GM18951 (cell line): ENCODE measurements around the gene SMYD3.

Source experiments
- POLR2A ChIP-seq: IDR thresholded peaks from 4 replicates; pipeline ENCODE4 v1.6.1; 2011; ENCODE audit warnings: mild to moderate bottlenecking; ENCODE audit not compliant: insufficient read length, insufficient read depth; ENCODE audit errors: extremely low read depth
- in situ Hi-C: fragments of 300-500 bp; cut with MboI; formaldehyde crosslinking; loops from one replicate; pipeline ENCODE4 v1.12.0; 2022; ENCODE audit warnings: low sequenced_read_pairs, mixed read lengths, inconsistent platforms; ENCODE audit not compliant: unreplicated experiment

The SMYD3 gene

DNA sequence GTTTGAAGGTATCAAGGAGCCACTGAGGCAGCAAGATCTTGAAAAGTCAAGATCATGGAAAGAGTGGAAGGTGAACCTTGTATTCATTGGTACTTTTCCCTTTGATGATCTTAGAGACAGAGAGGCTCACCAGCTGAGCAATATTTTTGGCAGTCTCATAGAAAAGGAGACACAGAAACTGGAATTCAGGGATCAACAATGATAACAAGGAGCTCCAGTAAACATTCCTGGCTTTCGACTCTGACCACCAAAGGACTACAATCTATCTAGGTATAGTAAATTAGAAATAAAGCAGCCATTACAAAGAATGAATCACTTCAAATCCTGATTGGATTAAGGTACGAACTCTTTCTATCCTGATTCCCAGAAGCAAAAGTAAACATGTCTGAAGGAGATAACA, 736.9 kb downstream of the SMYD3 start:
- in situ Hi-C loops = no loop called here
- no peak for TF ChIP-seq POLR2A

DNA sequence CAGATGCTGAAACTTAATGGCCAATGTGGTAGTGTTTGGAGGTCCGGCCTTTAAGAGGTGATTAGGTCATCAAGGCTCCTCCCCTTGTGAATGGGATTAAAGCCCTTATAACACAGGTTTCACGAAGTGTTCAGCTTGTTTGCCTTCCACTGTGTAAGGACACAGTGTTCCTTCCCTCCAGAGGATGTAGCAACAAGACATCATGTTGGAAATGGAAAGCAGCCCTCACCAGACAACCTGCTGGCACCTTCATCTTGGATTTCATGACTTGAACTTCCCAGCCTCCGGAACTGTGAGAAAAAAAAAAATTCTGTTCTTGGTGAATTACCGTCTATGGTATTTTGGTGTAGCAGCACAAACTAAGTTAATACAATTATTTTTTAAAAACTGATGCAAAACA, 738.5 kb downstream of the SMYD3 start:
- no peak for TF ChIP-seq POLR2A
- in situ Hi-C loops = no loop called here

DNA sequence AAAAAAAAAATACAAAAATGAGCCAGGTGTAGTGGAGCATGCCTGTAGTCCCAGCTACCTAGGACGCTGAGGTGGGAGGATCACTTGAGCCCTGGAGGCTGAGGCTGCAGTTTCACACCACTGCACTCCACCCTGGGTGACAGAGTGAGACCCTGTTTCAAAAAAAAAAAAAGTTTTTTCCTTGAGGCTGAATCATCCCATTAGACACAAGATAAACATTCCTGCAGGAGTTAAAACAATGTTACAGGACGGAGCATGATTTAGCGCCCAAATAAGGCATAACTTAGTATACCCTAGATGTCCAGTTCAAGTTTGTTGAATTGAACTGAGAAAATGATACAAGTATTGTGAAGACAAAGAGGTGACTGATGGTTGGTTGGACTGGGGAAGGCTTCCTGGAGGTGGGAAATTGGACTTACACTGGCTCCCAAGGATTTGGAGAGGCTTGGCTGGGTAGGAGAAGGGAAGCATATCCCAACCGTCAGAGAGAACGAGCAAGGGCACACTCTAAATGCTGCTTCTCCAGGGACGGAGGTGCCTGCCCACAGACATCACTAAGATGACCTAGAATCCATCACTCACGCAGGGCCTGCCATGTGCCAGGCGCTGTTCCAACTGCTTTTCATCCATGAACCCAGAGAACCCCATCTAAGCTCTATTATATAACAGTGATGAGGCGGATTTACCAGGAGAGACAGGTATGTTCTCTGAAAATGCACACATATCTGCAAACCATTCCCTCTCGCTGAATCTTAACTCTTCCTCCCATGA, 741.7 kb downstream of the SMYD3 start:
- in situ Hi-C loops = no loop called here
- no peak for TF ChIP-seq POLR2A

DNA sequence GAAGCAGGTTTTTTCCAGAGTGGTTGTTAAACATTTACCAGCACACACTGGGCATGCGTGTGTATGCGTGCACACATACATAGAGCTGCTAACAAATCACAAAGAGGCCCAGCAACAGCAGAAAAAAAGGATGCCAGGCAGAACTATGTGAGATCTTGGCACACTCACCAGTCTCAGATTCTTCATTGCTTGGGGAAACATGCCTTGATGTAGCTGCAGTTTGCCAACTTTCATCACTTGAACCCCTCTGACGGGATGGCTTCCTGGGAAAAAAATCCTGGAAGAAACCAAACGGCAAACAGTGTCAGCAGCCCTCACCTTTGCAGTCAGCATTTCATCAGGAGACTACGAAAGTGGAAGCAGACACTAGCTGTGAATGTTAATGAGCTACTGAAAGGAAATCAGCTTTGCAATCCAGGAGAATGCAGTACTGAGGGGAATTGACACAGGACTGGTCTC, 743.2 kb downstream of the SMYD3 start:
- in situ Hi-C loops = no loop called here
- TF ChIP-seq POLR2A = no peak

DNA sequence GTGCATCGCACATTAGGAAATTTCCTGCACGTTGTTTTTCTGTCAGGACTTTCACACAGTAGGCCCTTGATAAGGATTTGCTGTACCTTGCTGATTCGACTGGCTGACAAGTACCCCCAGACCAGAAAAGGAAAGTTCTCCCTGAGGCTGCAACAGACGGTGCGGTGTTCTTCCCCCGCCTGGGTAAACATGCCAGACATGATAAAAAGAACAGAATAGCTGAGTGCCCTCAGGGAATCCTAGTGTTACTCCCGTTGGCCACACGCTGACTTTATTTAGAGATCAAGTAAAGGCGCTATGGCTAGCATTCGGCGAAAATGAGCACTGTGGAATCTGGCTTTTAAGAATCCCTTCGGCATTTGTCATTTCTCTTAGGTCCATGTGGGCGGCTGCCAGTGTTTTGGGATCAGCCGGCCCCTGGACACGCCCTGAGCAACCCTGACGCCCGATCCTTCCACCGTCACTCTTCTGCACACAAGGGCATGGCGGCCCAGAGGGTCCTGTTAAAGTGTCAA, 744.6 kb downstream of the SMYD3 start:
- in situ Hi-C loops = no loop called here
- no peak for TF ChIP-seq POLR2A

DNA sequence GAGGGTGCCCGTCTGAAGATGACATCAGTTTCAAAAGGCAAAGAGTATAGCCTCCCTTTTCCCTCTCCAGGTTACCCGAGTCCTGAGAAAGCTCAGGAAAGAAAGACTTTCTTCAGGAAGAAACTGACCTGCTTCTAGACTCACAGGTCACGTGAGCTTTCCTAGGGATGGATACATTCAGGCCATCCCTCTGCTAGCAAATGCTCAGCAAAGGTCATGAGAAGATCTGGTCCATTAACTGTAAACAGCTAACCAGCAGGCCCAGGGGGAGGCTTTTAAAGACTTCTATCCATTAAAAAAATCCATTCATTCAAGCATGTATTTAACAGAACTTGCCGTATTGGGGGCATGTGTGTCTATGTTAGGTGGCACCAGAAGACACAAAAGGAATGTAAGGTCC, 746.8 kb downstream of the SMYD3 start:
- in situ Hi-C loops = no loop called here
- TF ChIP-seq POLR2A = no peak

DNA sequence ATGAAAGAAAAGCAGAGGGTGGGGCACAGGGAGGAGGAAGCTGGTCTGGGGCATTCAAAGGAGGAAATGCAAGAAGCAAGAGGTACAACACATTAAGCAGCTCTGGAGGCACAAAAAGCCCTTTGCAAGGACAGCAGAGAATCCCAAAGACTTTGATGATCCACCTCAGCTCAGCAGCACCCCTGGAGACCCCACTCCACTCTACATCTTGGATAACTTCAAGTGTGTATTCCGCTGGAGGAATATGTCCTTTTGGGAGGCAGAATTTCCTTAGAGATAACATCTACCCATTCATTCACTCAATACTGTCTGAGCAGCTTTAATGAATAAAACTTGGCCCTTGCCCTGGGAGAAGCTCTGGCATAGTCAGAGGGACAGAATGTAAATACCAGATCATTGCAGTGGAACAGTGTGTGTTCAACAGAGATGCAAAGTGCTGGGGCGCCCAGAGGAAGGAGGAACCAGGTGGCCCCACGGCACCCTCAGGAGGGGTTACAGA, 752.6 kb downstream of the SMYD3 start:
- in situ Hi-C loops = no loop called here
- no peak for TF ChIP-seq POLR2A

DNA sequence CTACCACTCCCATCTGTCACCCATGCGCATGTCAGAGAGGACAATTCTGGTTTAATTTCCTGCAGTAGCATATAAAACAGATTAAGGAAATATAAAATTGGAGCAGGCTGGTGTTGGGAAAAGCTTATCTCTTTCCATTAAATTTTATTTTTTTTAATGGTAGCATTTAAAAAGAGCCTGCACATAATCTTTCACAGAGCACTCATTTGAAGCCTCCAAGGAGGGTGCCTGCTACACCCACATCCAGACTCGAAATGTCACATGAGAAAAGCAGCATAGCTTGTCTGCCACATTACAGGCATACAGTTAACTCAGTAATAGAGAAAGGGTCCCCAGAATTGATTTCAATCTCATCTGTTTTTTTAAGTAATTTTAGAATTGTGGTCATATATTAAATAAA, 753.3 kb downstream of the SMYD3 start:
- in situ Hi-C loops = no loop called here
- no peak for TF ChIP-seq POLR2A

DNA sequence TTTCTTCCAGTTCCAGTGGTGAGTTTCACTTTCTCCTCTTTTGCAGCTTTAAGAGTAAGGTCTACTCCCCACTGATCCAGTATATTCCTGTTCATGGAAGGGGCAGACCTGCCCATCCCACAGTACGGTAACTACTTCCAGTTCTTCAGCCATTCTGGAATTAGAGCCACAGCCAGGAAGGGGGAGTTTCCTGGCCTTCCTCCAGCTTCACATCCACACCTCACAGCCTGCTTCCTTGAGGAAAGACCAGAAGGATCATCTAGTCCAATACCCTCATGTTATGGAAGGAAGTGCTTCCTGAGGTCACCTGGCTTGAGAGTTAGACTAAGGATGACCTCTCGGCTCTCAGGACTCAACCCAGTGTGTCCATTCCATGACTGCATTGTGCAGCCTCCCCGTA, 754.5 kb downstream of the SMYD3 start:
- in situ Hi-C loops = no loop called here
- no peak for TF ChIP-seq POLR2A

DNA sequence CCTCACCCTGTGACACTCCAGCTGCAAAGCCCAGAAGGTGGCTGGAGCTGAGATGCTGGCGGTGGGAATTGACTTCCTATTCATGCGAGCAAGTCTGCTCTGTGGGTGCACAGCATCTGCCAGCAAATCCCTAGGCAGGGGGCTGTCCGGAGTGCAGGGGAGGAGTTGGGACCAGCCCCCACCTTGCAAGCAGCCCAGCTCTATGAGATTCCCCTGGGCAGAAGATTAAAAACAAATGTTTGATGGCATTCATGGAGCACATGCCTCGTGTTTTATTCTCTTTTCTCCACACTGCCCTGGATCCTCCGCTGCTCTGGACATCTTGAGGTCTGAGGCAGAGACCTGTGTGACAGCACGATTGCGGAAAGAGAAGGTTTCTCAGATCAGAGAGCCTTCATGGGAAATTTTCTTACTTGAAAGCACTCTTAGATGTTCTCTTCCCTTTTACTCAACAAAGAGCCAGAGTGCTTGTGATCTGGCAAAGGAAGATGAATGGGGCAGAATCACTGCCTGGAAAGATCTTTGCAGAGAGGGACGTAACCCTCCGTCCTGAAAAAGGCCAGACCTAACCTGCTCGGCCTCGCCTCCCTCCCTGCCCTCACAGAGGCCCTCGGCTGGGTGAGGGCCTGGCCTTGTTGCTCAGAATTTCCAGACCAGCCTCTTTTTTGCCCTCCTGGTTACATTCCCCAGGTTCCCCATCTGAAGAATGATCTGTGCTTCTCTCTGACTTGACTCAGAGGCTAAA, 755.2 kb downstream of the SMYD3 start:
- TF ChIP-seq POLR2A = no peak
- in situ Hi-C loops = no loop called here

DNA sequence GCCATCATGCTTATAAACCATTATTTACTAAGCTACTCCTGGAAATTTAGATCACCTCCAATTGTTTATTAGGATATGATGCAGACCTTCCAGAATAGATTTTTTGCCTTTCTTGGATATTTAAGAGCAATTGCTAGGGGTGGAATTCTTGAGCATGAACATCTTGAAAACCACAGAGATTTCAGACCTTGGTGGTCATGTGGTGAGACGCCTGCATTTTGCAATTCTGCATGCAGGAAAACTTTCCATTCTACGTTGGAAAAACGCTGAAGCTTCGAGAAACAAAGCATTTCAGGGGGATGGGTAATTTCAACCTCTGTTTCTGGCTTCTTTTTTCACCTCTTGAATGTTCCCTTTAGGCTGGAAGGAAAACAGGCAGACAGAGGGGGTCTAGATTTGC, 756.0 kb downstream of the SMYD3 start:
- in situ Hi-C loops = no loop called here
- TF ChIP-seq POLR2A = no peak

DNA sequence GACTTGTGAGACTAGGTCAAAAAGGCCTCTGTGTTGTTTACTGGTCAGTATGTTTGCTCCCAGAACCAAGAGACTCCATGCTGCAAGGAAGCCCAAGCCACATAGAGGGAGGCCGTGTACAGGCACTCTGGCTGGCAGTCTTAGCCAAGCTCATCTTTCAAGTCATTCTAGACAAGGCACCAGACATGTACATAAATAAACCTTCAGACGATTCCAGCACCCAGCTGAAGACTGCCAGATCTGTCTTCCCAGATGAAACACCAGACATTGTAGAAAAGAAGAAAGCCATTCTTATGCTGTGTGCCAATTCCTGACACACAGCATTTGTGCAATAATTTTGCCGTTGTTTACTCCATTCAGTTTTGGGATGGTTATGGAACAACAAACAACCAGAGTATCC, 756.8 kb downstream of the SMYD3 start:
- no peak for TF ChIP-seq POLR2A

DNA sequence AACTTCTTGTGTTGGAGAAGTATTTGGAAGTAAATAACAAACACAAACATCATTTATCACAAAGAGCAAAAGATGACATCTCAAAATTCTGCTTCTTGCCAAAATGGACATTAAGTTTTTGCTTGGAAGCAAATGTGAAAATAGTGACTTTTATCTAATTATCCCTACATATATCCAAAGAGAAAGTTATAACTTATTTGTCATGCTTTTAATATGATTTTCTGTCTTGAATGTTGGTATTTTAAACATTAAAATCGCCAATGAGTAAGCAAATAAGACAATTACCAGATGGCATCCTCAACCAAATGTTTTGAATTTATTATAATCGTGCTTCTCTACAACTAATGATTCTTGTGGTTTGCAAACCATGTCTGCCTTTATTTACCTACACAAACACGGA, 758.0 kb downstream of the SMYD3 start:
- in situ Hi-C loops = no loop called here
- no peak for TF ChIP-seq POLR2A

More for the DNA sequence above, 756.8 kb downstream of the SMYD3 start:
- in situ Hi-C loops = no loop called here

DNA sequence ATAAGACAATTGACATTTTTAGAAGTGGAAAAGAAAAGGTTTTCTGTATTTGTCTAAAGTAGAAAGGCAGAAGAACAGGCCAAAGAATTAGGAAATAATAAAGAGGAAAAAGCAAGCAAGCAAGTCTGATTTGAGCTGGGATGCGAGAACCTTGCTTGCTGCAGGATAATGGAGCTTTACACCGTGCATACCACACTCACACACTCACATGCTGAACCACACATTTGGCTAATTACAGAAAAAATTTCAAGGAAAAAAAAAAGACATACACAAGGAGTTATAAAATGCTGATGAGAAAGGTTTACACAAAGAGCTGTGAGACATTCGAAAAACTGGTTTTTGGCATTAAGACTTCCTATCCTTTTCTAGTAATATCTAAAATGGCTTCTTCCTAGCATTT, 758.4 kb downstream of the SMYD3 start:
- no peak for TF ChIP-seq POLR2A
- in situ Hi-C loops = no loop called here
